Spleen (tissue), 11 donors: Measurements from ENCODE around the gene ZNF836. TPM values are rescaled to one million over a fixed set of nuclear protein-coding genes. Genes with fewer than 3 reads are reported as not detected.
A peak's percentile ranks its signal among the peaks of the same experiment; 100 is the strongest.

Source experiments
- DNase-seq: peaks from one replicate; pipeline ENCODE4 v3.0.0-alpha.2; 2020
- H3K27ac ChIP-seq, 8 donors: fragments of 200-600 bp; sonication (generic) in 7 of 8; 1 replicate in 4 of 8; 2 replicates in 4 of 8; pipeline versions ENCODE4 v1.5.0 to v1.8.0; 2016 to 2021; ENCODE audit warnings: inconsistent platforms in 4 of 8, mild to moderate bottlenecking in 4 of 8, moderate library complexity in 1 of 8
- H3K27me3 ChIP-seq, 7 donors: fragments of 200-600 bp; sonication (generic) in 6 of 7; replicated peaks in 1 of 7; 1 replicate in 4 of 7; 2 replicates in 3 of 7; pipeline versions ENCODE4 v1.5.0 to v1.8.0; 2016 to 2021; ENCODE audit warnings: inconsistent platforms in 3 of 7, mild to moderate bottlenecking in 1 of 7
- H3K36me3 ChIP-seq, 6 donors: fragments of 200-600 bp; sonication (generic) in 5 of 6; 1 replicate in 4 of 6; 2 replicates in 2 of 6; pipeline versions ENCODE4 v1.5.0 to v1.8.0; 2016 to 2021; ENCODE audit warnings: inconsistent platforms in 2 of 6
- H3K4me1 ChIP-seq, 6 donors: fragments of 200-600 bp; sonication (generic) in 5 of 6; 1 replicate in 3 of 6; 2 replicates in 3 of 6; pipeline versions ENCODE4 v1.5.0 to v1.8.0; 2016 to 2021; ENCODE audit warnings: inconsistent platforms in 3 of 6
- H3K4me3 ChIP-seq, 8 donors: fragments of 200-600 bp; sonication (generic) in 7 of 8; 1 replicate in 4 of 8; 2 replicates in 4 of 8; pipeline versions ENCODE4 v1.5.0 to v1.8.0; 2016 to 2021; ENCODE audit warnings: inconsistent platforms in 4 of 8, mild to moderate bottlenecking in 4 of 8, moderate library complexity in 2 of 8
- H3K9me3 ChIP-seq, 8 donors: fragments of 200-600 bp; sonication (generic) in 7 of 8; 1 replicate in 4 of 8; 2 replicates in 4 of 8; pipeline versions ENCODE4 v1.5.0 to v1.8.0; 2016 to 2021; ENCODE audit warnings: inconsistent platforms in 4 of 8
- CTCF ChIP-seq, 11 experiments: fragments of 200-600 bp in 7 of 11; fragments of 450-650 bp in 4 of 11; sonication (generic) in 4 of 11; IDR thresholded peaks in 8 of 11; conservative IDR thresholded peaks in 3 of 11; 1 replicate in 7 of 11; 2 replicates in 4 of 11; pipeline versions ENCODE4 v1.4.0 to v1.8.0; 2016 to 2021; ENCODE audit warnings: antibody characterized with exemption in 11 of 11, inconsistent platforms in 4 of 11, mild to moderate bottlenecking in 1 of 11
- POLR2A ChIP-seq, 3 donors: fragments of 450-650 bp; IDR thresholded peaks; one replicate each; pipeline ENCODE4 v1.5.1; 2017; ENCODE audit warnings: antibody characterized with exemption in 3 of 3, mild to moderate bottlenecking in 1 of 3
- POLR2AphosphoS5 ChIP-seq, 3 donors: sonication (generic); formaldehyde crosslinking; IDR thresholded peaks; one replicate each; pipeline ENCODE4 v1.5.1; 2017; ENCODE audit warnings: antibody characterized with exemption in 3 of 3
- WGBS, 5 donors: extraction: QIAGEN DNeasy Blood & Tissue Kit in 3 of 5; methylation state at CpG; one replicate each; pipeline versions ENCODE4 v1.1.5 to v1.1.7; 2013 to 2018; 5-methylcytosine and 5-hydroxymethylcytosine counted together
- intact Hi-C: fragments of 100-400 bp; cut with DNase I; formaldehyde crosslinking; loops from one replicate; pipeline ENCODE4 v1.15.0; 2023; ENCODE audit warnings: low total_unique reads
- polyA plus RNA-seq, 3 donors: library from polyadenylated mRNA; stranded (reverse); fragments of 200-250 nt; gene quantifications; one replicate each; pipeline ENCODE4 v1.2.1, GENCODE V29; 2013
- total RNA-seq, 7 donors: library from RNA; depleted of rRNA in 3 of 7; stranded (reverse); fragments of >200 nt in 3 of 7; fragmentation: NEBNext Ultra II Directional in 4 of 7; extraction: Animal tissue kit (Norgen Biotek cat#: 25700) in 4 of 7; gene quantifications; one replicate each; pipeline versions ENCODE4 v1.1.0 to v1.2.1, GENCODE V29; 2016 to 2021
- donor health status: healthy with polysubstance abuse.
- donor health status: DM: no; HTN: no; CAD: no; lungs with moderate emphysema.
- donor health status: DM: no; HTN: no; CAD: no.
- donor health status: Bipolar disorder and iron deficiency.
- donor health status: healthy.
- donor health status: DM: no; HTN: no; CAD: no.
- donor health status: DM: yes; HTN: yes; CAD: no.

The ZNF836 gene
- total and polyA plus RNA-seq, 10 donors = 4.9 to 26.8 (median 19.9) TPM

DNA sequence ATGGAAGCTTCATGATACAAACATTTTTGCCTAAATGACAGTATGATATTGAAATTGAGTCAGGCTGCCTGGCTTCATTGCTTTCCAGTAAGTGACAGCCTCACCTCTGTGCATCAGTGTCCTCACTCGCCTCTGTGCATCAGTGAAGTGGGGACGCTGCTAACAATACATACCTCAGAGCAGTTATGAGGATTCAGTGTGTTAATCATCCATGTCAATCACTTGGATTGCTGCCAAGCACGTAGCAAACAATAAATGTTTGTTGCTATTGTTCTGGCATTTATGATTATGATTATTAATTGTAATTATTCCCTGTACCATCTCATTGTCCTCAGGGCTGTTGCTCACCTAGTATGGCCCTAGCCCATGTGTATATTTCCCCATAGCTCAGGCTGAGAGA lies 27.3 kb upstream of the ZNF836 start:
- Histone ChIP-seq H3K36me3 (peaks cover 0 to 100% (median 55%) of the 10 kb centered on the region in 6 donors), H3K27ac (peak overlapping the region in 1 of 8 donors; percentile 36), H3K9me3 (no peaks in the 10 kb centered on the region)

GRCh38 chr19:52197964-52198363 lies 26.5 kb upstream of the ZNF836 start:
- H3K4me1 ChIP-seq = peaks cover 20 to 100% (median 62%) of the 10 kb centered on the region in 6 donors
- TF ChIP-seq CTCF (IDR thresholded peaks at IDR 0.05 in 8 of 11, conservative IDR thresholded peaks at IDR 0.05 in 3 of 11) (no peak), POLR2AphosphoS5 (IDR thresholded peaks at IDR 0.05) (no peak), POLR2A (IDR thresholded peaks at IDR 0.05) (no peak)
- no peaks in the 10 kb centered on the region for H3K9me3 ChIP-seq
- H3K27me3 ChIP-seq = no peaks in the 10 kb centered on the region
- WGBS, 5 donors = 86 to 94% (median 93%) methylated on average over 3 of the region's 3 CpGs
- intact Hi-C loops = no loop called here
- no peak overlapping the region for H3K4me3 ChIP-seq
- no peak for DNase-seq
- peaks cover 0 to 100% (median 50%) of the 10 kb centered on the region in 6 donors for H3K36me3 ChIP-seq
- peak overlapping the region in 1 of 8 donors; percentile 36 for H3K27ac ChIP-seq

More for the DNA sequence above, 27.3 kb upstream of the ZNF836 start:
- no peak for DNase-seq
- H3K4me3 ChIP-seq = no peak overlapping the region
- intact Hi-C loops = no loop called here
- no peak for TF ChIP-seq CTCF (IDR thresholded peaks at IDR 0.05 in 8 of 11, conservative IDR thresholded peaks at IDR 0.05 in 3 of 11)
- peaks cover 15 to 100% (median 57%) of the 10 kb centered on the region in 6 donors for H3K4me1 ChIP-seq
- H3K27me3 ChIP-seq = no peaks in the 10 kb centered on the region
- 69 to 82% (median 79%) methylated on average over 3 of the region's 3 CpGs for WGBS, 5 donors

GRCh38 chr19:52196256-52196967 lies 25.0 kb upstream of the ZNF836 start:
- no peak for DNase-seq
- no peak overlapping the region for H3K4me3 ChIP-seq
- H3K27ac ChIP-seq = no peak overlapping the region
- H3K36me3 ChIP-seq = peaks cover 0 to 93% (median 38%) of the 10 kb centered on the region in 6 donors
- H3K4me1 ChIP-seq = peaks cover 33 to 100% (median 69%) of the 10 kb centered on the region in 6 donors
- no peaks in the 10 kb centered on the region for H3K9me3 ChIP-seq
- no peak for TF ChIP-seq POLR2A (IDR thresholded peaks at IDR 0.05)
- intact Hi-C loops = no loop called here
- 86 to 99% (median 97%) methylated on average over 5 of the region's 5 CpGs for WGBS, 5 donors
- no peaks in the 10 kb centered on the region for H3K27me3 ChIP-seq

GRCh38 chr19:52191951-52192350 lies 20.5 kb upstream of the ZNF836 start:
- DNase-seq = no peak
- peak overlapping the region in 5 of 8 donors; percentile 14 to 100 (median 99) for H3K27ac ChIP-seq
- H3K9me3 ChIP-seq = no peaks in the 10 kb centered on the region
- TF ChIP-seq POLR2AphosphoS5 (IDR thresholded peaks at IDR 0.05) (no peak), POLR2A (IDR thresholded peaks at IDR 0.05) (no peak), CTCF (IDR thresholded peaks at IDR 0.05 in 8 of 11, conservative IDR thresholded peaks at IDR 0.05 in 3 of 11) (no peak)
- H3K4me3 ChIP-seq = peak overlapping the region in 3 of 8 donors; percentile 76 to 88 (median 84)
- H3K36me3 ChIP-seq = peaks cover 0 to 49% (median 24%) of the 10 kb centered on the region in 6 donors
- intact Hi-C loops = no loop called here
- peaks cover 36 to 77% (median 58%) of the 10 kb centered on the region in 6 donors for H3K4me1 ChIP-seq
- H3K27me3 ChIP-seq = no peaks in the 10 kb centered on the region
- WGBS, 5 donors = 37 to 65% (median 47%) methylated on average over 2 of the region's 2 CpGs
